K562 (cell line): Measurements from ENCODE around the gene TCEANC. TPM values are rescaled to one million over a fixed set of nuclear protein-coding genes. Genes with fewer than 3 reads are reported as not detected.

Experiments
- CSDE1 ChIP-seq, 2 experiments: fragments of 450-650 bp; IDR thresholded peaks; 2 replicates each; pipeline ENCODE4 v1.6.1; 2016; ENCODE audit warnings: mild to moderate bottlenecking in 1 of 2
- ETV6 ChIP-seq, 3 experiments: fragments of 150-350 bp in 1 of 3; sonication (generic) in 1 of 3; formaldehyde crosslinking in 1 of 3; IDR thresholded peaks; 2 replicates each; pipeline versions ENCODE4 v1.6.1 to v1.8.0; 2014 to 2022; ENCODE audit warnings: borderline replicate concordance in 2 of 3, low read depth in 2 of 3, antibody characterized with exemption in 1 of 3, low read length in 1 of 3, mild to moderate bottlenecking in 1 of 3, missing genetic modification reagents in 1 of 3
- HNRNPLL ChIP-seq: fragments of 200-400 bp; formaldehyde crosslinking; IDR thresholded peaks from 2 replicates; pipeline ENCODE4 v1.6.1; 2017; ENCODE audit warnings: low read length, low read depth, mild to moderate bottlenecking; ENCODE audit not compliant: poor library complexity, severe bottlenecking
- KDM1A ChIP-seq, 2 experiments: fragments of 450-650 bp; IDR thresholded peaks; 2 replicates each; pipeline ENCODE4 v1.6.1; 2016; ENCODE audit warnings: mild to moderate bottlenecking in 2 of 2
- NCOA6 ChIP-seq: fragments of 450-650 bp; IDR thresholded peaks from 2 replicates; pipeline ENCODE4 v1.6.1; 2017; ENCODE audit warnings: mild to moderate bottlenecking
- SMARCE1 ChIP-seq: fragments of 450-650 bp; IDR thresholded peaks from 2 replicates; pipeline ENCODE4 v1.7.1; 2016; ENCODE audit warnings: mild to moderate bottlenecking
- TCF3 ChIP-seq: sonication (generic); formaldehyde crosslinking; IDR thresholded peaks from 2 replicates; pipeline ENCODE4 v1.4.0; 2020; ENCODE audit warnings: mild to moderate bottlenecking, missing genetic modification reagents
- TRIM28 ChIP-seq: fragments of 450-650 bp; IDR thresholded peaks from 2 replicates; pipeline ENCODE4 v1.6.1; 2017
- polyA plus RNA-seq, 8 experiments: library from polyadenylated mRNA; depleted of rRNA in 4 of 8; stranded (reverse) in 5 of 8; unstranded in 3 of 8; fragments of >200 nt; fragmentation: Nextera tagmentation in 2 of 8; fragmentation: Illumina TruSeq in 1 of 8; extraction: Ambion mirVana in 2 of 8; extraction: Trizol in 1 of 8; gene quantifications; 2 replicates each; pipeline versions ENCODE4 v1.2.1 to v1.2.3, GENCODE V29; 2011 to 2014; ENCODE audit warnings: inconsistent platforms in 1 of 8, missing spikeins in 1 of 8
- total RNA-seq, 7 experiments: library from RNA; depleted of rRNA in 6 of 7; stranded (reverse); fragments of >200 nt in 6 of 7; fragmentation: Illumina TruSeq in 2 of 7; extraction: Trizol in 2 of 7; gene quantifications; 2 replicates each; pipeline versions ENCODE4 v1.2.1 to v1.2.3, GENCODE V29; 2011 to 2021; ENCODE audit warnings: low replicate concordance in 1 of 7
- TF ChIP-seq, protein P1 (sequence below): fragments of 200-600 bp; sonication (generic); IDR thresholded peaks from one replicate; pipeline ENCODE4 v1.6.1; 2012; ENCODE audit warnings: mild to moderate bottlenecking, low read depth, low read length, inconsistent platforms
- TF ChIP-seq, protein P2 (sequence below): fragments of 250-450 bp; sonication (Bioruptor Pico); IDR thresholded peaks from 2 replicates; pipeline ENCODE4 v1.8.0; 2022; ENCODE audit warnings: moderate library complexity, mild to moderate bottlenecking, inconsistent platforms
- TF ChIP-seq, protein P3 (sequence below): sonication (generic); formaldehyde crosslinking; IDR thresholded peaks from 2 replicates; pipeline ENCODE4 v1.8.0; 2023; ENCODE audit warnings: mild to moderate bottlenecking, missing genetic modification reagents
- TF ChIP-seq, protein P4 (sequence below), 2 experiments: fragments of 450-650 bp in 1 of 2; sonication (generic) in 1 of 2; formaldehyde crosslinking in 1 of 2; IDR thresholded peaks in 1 of 2; conservative IDR thresholded peaks in 1 of 2; 2 replicates each; pipeline versions ENCODE4 v1.6.1 to v1.8.1; 2016 to 2023; ENCODE audit warnings: mild to moderate bottlenecking in 2 of 2, moderate library complexity in 2 of 2, inconsistent platforms in 1 of 2, missing genetic modification reagents in 1 of 2

TCEANC gene
- total and polyA plus RNA-seq, 9 of the 15 experiments (the other 6 are each of a cell fraction or from before 2014, with no cell fraction given) = 1.2 to 2.8 (median 2.0) TPM

DNA sequence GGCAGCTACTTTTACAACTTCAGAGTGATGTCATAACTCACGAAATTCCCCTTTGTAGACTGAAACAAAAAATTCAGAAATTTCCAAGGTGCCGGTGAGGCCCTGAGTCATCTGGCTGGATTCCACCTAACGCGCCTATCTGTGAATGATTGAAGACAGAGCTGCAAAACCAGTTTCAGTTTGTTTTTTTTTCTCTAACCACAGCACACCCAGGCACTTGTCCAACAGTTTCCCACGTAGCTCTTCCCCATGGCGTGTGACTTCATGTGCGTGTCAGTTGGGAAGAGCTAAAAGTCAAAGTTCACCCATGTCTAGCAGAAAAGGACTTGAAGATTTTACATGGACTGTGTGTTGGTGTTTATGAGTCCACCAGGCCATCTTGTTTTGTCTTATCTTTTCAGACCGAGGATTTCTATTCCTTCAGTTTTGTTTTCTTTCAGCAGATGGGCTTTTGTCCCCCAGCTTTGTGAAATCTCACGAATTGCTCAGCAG, 16.4 kb downstream of the TCEANC start (continued):
- TF ChIP-seq, protein P1, sequence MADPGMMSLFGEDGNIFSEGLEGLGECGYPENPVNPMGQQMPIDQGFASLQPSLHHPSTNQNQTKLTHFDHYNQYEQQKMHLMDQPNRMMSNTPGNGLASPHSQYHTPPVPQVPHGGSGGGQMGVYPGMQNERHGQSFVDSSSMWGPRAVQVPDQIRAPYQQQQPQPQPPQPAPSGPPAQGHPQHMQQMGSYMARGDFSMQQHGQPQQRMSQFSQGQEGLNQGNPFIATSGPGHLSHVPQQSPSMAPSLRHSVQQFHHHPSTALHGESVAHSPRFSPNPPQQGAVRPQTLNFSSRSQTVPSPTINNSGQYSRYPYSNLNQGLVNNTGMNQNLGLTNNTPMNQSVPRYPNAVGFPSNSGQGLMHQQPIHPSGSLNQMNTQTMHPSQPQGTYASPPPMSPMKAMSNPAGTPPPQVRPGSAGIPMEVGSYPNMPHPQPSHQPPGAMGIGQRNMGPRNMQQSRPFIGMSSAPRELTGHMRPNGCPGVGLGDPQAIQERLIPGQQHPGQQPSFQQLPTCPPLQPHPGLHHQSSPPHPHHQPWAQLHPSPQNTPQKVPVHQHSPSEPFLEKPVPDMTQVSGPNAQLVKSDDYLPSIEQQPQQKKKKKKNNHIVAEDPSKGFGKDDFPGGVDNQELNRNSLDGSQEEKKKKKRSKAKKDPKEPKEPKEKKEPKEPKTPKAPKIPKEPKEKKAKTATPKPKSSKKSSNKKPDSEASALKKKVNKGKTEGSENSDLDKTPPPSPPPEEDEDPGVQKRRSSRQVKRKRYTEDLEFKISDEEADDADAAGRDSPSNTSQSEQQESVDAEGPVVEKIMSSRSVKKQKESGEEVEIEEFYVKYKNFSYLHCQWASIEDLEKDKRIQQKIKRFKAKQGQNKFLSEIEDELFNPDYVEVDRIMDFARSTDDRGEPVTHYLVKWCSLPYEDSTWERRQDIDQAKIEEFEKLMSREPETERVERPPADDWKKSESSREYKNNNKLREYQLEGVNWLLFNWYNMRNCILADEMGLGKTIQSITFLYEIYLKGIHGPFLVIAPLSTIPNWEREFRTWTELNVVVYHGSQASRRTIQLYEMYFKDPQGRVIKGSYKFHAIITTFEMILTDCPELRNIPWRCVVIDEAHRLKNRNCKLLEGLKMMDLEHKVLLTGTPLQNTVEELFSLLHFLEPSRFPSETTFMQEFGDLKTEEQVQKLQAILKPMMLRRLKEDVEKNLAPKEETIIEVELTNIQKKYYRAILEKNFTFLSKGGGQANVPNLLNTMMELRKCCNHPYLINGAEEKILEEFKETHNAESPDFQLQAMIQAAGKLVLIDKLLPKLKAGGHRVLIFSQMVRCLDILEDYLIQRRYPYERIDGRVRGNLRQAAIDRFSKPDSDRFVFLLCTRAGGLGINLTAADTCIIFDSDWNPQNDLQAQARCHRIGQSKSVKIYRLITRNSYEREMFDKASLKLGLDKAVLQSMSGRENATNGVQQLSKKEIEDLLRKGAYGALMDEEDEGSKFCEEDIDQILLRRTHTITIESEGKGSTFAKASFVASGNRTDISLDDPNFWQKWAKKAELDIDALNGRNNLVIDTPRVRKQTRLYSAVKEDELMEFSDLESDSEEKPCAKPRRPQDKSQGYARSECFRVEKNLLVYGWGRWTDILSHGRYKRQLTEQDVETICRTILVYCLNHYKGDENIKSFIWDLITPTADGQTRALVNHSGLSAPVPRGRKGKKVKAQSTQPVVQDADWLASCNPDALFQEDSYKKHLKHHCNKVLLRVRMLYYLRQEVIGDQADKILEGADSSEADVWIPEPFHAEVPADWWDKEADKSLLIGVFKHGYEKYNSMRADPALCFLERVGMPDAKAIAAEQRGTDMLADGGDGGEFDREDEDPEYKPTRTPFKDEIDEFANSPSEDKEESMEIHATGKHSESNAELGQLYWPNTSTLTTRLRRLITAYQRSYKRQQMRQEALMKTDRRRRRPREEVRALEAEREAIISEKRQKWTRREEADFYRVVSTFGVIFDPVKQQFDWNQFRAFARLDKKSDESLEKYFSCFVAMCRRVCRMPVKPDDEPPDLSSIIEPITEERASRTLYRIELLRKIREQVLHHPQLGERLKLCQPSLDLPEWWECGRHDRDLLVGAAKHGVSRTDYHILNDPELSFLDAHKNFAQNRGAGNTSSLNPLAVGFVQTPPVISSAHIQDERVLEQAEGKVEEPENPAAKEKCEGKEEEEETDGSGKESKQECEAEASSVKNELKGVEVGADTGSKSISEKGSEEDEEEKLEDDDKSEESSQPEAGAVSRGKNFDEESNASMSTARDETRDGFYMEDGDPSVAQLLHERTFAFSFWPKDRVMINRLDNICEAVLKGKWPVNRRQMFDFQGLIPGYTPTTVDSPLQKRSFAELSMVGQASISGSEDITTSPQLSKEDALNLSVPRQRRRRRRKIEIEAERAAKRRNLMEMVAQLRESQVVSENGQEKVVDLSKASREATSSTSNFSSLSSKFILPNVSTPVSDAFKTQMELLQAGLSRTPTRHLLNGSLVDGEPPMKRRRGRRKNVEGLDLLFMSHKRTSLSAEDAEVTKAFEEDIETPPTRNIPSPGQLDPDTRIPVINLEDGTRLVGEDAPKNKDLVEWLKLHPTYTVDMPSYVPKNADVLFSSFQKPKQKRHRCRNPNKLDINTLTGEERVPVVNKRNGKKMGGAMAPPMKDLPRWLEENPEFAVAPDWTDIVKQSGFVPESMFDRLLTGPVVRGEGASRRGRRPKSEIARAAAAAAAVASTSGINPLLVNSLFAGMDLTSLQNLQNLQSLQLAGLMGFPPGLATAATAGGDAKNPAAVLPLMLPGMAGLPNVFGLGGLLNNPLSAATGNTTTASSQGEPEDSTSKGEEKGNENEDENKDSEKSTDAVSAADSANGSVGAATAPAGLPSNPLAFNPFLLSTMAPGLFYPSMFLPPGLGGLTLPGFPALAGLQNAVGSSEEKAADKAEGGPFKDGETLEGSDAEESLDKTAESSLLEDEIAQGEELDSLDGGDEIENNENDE = no peak
- TF ChIP-seq, protein P2, sequence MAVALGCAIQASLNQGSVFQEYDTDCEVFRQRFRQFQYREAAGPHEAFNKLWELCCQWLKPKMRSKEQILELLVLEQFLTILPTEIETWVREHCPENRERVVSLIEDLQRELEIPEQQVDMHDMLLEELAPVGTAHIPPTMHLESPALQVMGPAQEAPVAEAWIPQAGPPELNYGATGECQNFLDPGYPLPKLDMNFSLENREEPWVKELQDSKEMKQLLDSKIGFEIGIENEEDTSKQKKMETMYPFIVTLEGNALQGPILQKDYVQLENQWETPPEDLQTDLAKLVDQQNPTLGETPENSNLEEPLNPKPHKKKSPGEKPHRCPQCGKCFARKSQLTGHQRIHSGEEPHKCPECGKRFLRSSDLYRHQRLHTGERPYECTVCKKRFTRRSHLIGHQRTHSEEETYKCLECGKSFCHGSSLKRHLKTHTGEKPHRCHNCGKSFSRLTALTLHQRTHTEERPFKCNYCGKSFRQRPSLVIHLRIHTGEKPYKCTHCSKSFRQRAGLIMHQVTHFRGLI (CRISPR knock-in tag) = no peak
- 0 out of 2 replicates have a peak, but pooled peaks have one; percentile 16 for TF ChIP-seq TRIM28
- TF ChIP-seq TCF3 (CRISPR knock-in tag) = 0 out of 2 replicates have a peak, but pooled peaks have one; percentile 8
- TF ChIP-seq HNRNPLL = no peak
- TF ChIP-seq, protein P3, sequence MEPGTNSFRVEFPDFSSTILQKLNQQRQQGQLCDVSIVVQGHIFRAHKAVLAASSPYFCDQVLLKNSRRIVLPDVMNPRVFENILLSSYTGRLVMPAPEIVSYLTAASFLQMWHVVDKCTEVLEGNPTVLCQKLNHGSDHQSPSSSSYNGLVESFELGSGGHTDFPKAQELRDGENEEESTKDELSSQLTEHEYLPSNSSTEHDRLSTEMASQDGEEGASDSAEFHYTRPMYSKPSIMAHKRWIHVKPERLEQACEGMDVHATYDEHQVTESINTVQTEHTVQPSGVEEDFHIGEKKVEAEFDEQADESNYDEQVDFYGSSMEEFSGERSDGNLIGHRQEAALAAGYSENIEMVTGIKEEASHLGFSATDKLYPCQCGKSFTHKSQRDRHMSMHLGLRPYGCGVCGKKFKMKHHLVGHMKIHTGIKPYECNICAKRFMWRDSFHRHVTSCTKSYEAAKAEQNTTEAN (CRISPR knock-in tag) = no peak
- TF ChIP-seq CSDE1 (IDR thresholded peaks at IDR 0.05) = no peak
- no peak for TF ChIP-seq KDM1A (IDR thresholded peaks at IDR 0.05)
- peak; percentile 43; the same call in 1 of the 2 replicates for TF ChIP-seq SMARCE1
- no peak for TF ChIP-seq ETV6 (IDR thresholded peaks at IDR 0.05; ENCODE audit: borderline replicate concordance in 1 of 2, low read depth in 2 of 2, low read length in 1 of 2)
- no peak for TF ChIP-seq ETV6 (CRISPR knock-in tag; IDR thresholded peaks at IDR 0.05; ENCODE audit: borderline replicate concordance)
- no peak for TF ChIP-seq NCOA6
- TF ChIP-seq, protein P4, sequence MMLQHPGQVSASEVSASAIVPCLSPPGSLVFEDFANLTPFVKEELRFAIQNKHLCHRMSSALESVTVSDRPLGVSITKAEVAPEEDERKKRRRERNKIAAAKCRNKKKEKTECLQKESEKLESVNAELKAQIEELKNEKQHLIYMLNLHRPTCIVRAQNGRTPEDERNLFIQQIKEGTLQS (IDR thresholded peaks at IDR 0.05) = peak; percentile 76
- TF ChIP-seq, protein P4 (CRISPR knock-in tag; conservative IDR thresholded peaks at IDR 0.05) = no peak
